ENCODE measurements around the gene ZNF335. TPM values are rescaled to one million over a fixed set of nuclear protein-coding genes. Genes with fewer than 3 reads are reported as not detected.
A peak's percentile ranks its signal among the peaks of the same experiment; 100 is the strongest.
"Not testable (repeated sequence)": the region's sequence is repeated elsewhere in the genome, so short reads cannot be mapped to it uniquely, and the experiment has no call there.

The ZNF335 gene
- total RNA-seq, 2 experiments from 2014 or later = 33.1 to 34.5 TPM

DNA sequence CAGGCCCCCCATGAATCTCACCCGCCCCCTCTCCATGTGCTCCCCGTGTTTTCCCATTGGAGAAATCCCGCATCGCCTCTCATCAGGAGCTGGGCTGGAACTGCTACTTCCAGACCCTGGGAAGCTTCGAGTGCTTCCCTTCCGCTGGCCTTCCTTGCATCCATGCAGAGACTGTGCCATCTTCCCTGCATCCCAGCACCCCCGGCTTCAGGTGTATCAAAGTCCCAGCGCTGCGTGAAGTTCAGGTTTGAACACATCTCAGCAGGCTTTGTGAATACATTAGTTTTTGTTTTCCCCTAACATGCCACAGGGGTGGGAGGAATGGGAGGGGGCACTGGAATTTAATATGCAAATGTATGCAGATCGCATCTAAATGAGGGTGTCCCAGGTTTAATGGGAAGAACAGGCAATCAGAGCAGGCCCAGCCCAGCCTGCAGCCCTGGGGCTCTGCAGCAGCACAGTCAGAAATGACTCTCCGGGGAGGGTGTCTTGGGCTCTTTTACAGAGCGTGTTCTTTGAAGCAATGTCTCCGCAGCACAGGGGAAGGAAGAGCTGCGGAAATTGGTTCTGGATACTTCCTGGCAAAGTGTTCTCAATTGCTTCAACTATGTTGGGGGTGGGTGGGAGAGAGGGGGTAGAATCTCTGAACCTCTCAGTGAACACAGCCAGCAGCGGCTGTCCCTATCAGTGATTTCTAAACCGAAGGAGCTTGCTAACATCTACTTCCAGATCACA lies 28.4 kb upstream of the ZNF335 start:
- Mint-ChIP-seq H3K36me3 (ENCODE audit: low read depth) (no peaks in the 10 kb centered on the region), H3K27me3 (ENCODE audit: low read depth) (peaks cover 19% of the 10 kb centered on the region), H3K9me3 (ENCODE audit: insufficient read depth) (no peaks in the 10 kb centered on the region), H3K4me3 (peak overlapping the region; percentile 6), H3K4me1 (ENCODE audit: low read depth) (peaks cover 70% of the 10 kb centered on the region), H3K27ac (peak overlapping the region; percentile 37)
- CTCF ChIA-PET = interaction anchor here (2.6 to 8.0 kb wide), 4 partner anchors 13 to 30 kb away, joined by 7 to 83 read pairs (median 32); partner anchors contain the start of gene ZNF335
- ATAC-seq = peak; percentile 50
- DNase-seq = peak; percentile 46
- POLR2A ChIA-PET = interaction anchor here (0.6 to 1.5 kb wide), 3 partner anchors 18 to 30 kb away, joined by 3 to 4 read pairs (median 4); partner anchors contain the start of gene ZNF335

DNA sequence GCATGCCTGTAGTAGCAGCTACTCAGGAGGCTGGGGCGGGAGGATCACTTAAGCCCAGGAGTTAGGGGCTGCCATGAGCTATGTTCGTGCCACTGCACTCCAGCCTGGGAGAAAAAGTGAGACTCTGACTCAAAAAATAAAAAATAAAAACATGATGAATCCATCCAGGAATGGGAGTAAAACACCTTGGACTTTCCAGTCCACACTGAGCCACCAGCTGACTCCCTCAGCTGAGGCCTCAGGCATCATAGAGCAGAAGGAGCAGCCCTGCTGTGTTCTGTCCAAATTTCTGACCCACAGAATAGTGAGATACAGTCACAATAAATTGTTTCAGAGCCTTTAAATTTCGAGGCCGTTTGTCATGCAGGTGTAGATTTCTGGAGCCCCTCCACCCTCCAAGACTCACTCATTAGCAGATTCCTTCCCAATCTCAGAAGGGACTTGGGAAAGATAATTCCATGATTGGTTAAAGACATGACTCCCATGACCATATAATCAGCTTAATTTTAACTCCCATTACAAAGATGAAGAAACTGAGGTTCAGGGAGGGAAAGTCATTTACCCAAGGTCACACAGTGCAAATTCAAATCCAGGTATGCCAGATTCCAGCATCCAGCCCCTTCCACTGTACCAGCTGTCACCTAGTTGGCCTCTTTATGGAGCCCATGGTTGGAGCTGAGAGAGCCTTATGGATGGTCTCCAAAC lies 27.7 kb upstream of the ZNF335 start:
- peaks cover 18% of the 10 kb centered on the region for H3K27me3 Mint-ChIP-seq (ENCODE audit: low read depth)
- no peaks in the 10 kb centered on the region for H3K36me3 Mint-ChIP-seq (ENCODE audit: low read depth)
- no peak overlapping the region for H3K27ac Mint-ChIP-seq
- ChIA-PET CTCF (interaction anchor here (0.7 to 8.0 kb wide), 6 partner anchors 13 to 201 kb away, joined by 3 to 83 read pairs (median 15); partner anchors contain the start of gene ZNF335), POLR2A (interaction anchor here (0.6 to 1.5 kb wide), 2 partner anchors 13 to 29 kb away, joined by 3 to 4 read pairs; no protein-coding TSS in a partner anchor)
- no peaks in the 10 kb centered on the region for H3K9me3 Mint-ChIP-seq (ENCODE audit: insufficient read depth)
- no peak for DNase-seq
- no peak for ATAC-seq
- no peak overlapping the region for H3K4me3 Mint-ChIP-seq
- H3K4me1 Mint-ChIP-seq (ENCODE audit: low read depth) = peaks cover 70% of the 10 kb centered on the region

GRCh38 chr20:45998761-45999160 lies 26.8 kb upstream of the ZNF335 start:
- CTCF ChIA-PET = interaction anchor here (1.7 to 8.0 kb wide), 5 partner anchors 12 to 200 kb away, joined by 4 to 83 read pairs (median 23); partner anchors contain the start of gene ZNF335
- peaks cover 15% of the 10 kb centered on the region for H3K27me3 Mint-ChIP-seq (ENCODE audit: low read depth)
- H3K36me3 Mint-ChIP-seq (ENCODE audit: low read depth) = no peaks in the 10 kb centered on the region
- peaks cover 62% of the 10 kb centered on the region for H3K4me1 Mint-ChIP-seq (ENCODE audit: low read depth)
- DNase-seq = peak; percentile 38
- H3K9me3 Mint-ChIP-seq (ENCODE audit: insufficient read depth) = no peaks in the 10 kb centered on the region
- H3K4me3 Mint-ChIP-seq = no peak overlapping the region
- peak; percentile 61 for ATAC-seq
- POLR2A ChIA-PET = interaction anchor here (0.6 kb wide), 1 partner anchor 12 kb away, joined by 3 read pairs; no protein-coding TSS in a partner anchor
- H3K27ac Mint-ChIP-seq = peak overlapping the region; percentile 0

- DNase-seq (no peak), ATAC-seq (no peak)
- POLR2A ChIA-PET = no interaction called here
- Mint-ChIP-seq H3K4me1 (ENCODE audit: low read depth) (peaks cover 58% of the 10 kb centered on the region), H3K36me3 (ENCODE audit: low read depth) (no peaks in the 10 kb centered on the region), H3K9me3 (ENCODE audit: insufficient read depth) (no peaks in the 10 kb centered on the region), H3K27ac (peak overlapping the region; percentile 33), H3K4me3 (no peak overlapping the region), H3K27me3 (ENCODE audit: low read depth) (peaks cover 12% of the 10 kb centered on the region)
- CTCF ChIA-PET = interaction anchor here (1.7 to 8.0 kb wide), 5 partner anchors 11 to 199 kb away, joined by 4 to 83 read pairs (median 23); partner anchors contain the start of gene ZNF335
These were observed 26.3 kb upstream of the ZNF335 start for GRCh38 chr20:45998337-45998736.

DNA sequence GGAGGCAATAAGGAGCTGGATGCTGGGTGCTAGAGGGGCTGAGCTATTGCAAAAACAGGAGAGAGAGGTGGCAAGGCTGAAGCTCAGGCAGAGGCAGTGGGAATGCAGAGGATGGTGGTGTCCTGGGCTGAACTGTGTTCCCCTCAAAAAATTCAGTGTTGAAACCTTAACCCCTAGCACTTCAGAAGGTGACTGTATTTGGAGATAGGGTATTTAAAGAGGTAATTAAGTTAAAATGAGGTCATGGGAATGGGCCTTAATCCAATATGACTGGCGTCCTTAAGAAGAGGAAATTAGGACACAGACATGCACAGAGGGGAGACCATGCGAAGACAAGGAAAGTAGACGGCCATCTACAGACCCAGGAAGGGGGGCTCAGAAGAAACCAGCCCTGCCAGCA lies 25.2 kb upstream of the ZNF335 start:
- POLR2A ChIA-PET = no interaction called here
- no peak overlapping the region for H3K4me3 Mint-ChIP-seq
- H3K9me3 Mint-ChIP-seq (ENCODE audit: insufficient read depth) = no peaks in the 10 kb centered on the region
- CTCF ChIA-PET = interaction anchor here (0.7 to 8.0 kb wide), 5 partner anchors 10 to 117 kb away, joined by 3 to 83 read pairs (median 3); no protein-coding TSS in a partner anchor
- no peak overlapping the region for H3K27ac Mint-ChIP-seq
- no peak for ATAC-seq
- no peaks in the 10 kb centered on the region for H3K36me3 Mint-ChIP-seq (ENCODE audit: low read depth)
- no peak for DNase-seq
- H3K27me3 Mint-ChIP-seq (ENCODE audit: low read depth) = peaks cover 13% of the 10 kb centered on the region
- H3K4me1 Mint-ChIP-seq (ENCODE audit: low read depth) = peaks cover 57% of the 10 kb centered on the region

DNA sequence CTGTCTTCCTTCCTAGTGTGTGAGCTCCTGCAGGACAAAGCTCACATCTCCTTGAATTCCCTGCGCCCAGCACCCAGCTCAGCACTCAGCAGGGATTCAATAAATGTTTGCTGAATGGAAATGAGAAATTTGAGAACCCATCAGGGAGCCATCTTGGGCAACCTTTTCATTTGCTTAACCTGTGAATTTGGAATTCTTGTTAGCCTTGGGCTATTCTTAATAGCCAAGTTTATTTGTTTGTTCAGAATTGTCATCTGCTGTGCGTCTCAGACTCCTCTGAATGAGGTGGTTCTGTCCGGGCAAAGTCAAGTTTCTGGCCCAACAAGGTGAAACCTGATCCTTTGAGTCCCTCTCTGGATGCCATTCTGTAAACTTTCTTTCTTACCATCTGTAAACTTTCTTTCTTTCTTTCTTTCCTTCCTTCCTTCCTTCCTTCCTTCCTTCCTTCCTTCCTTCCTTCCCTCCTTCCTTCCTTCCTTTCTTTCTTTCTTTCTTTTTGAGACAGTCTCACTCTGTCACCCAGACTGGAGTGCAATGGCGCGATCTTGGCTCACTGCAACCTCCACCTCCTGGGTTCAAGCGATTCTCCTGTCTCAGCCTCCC lies 23.6 kb upstream of the ZNF335 start:
- Mint-ChIP-seq H3K27me3 (ENCODE audit: low read depth) (peaks cover 15% of the 10 kb centered on the region), H3K4me1 (ENCODE audit: low read depth) (peaks cover 49% of the 10 kb centered on the region)
- POLR2A ChIA-PET; DNase-seq; ATAC-seq; H3K9me3 Mint-ChIP-seq (ENCODE audit: insufficient read depth); H3K4me3 Mint-ChIP-seq; H3K27ac Mint-ChIP-seq; H3K36me3 Mint-ChIP-seq (ENCODE audit: low read depth): not testable (repeated sequence)
- CTCF ChIA-PET = interaction anchor here (0.7 to 8.0 kb wide), 5 partner anchors 8 to 26 kb away, joined by 3 to 83 read pairs (median 5); partner anchors contain the start of gene MMP9

DNA sequence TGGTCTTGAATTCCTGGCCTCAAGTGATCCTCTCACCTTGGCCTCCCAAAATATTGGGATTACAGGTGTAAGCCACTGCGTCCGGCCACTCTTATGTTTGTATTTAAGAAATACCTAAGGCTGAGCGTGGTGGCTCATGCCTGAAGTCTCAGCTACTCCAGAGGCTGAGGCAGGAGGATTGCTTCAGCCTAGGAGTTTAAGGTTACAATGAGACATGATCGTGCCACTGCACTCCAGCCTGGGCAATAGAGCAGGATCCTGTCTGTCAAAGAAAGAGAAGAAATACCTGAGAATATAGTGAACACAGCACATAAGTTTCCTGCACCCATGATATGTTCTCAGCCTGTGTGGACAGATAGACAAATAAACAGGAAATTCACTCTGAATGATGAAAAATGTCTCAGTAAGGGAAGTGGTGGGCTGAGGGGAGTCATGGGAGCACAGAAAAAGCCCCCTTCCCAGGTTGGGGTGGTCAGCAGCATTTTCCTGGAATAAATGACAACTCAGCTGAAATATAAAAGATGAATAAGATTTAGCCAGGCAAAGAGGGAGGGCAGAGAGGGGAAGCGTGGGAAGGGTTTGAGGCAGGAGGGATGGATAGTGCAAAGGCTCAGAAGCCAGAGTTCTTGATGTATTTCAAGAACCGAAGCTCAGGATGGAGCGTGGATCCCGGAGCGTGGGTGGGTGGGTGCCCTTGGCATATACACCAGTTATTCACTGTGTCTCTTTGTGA lies 22.9 kb upstream of the ZNF335 start:
- no peaks in the 10 kb centered on the region for H3K9me3 Mint-ChIP-seq (ENCODE audit: insufficient read depth)
- CTCF ChIA-PET = interaction anchor here (0.7 to 8.0 kb wide), 4 partner anchors 8 to 14 kb away, joined by 3 to 83 read pairs (median 5); partner anchors contain the start of gene MMP9

DNA sequence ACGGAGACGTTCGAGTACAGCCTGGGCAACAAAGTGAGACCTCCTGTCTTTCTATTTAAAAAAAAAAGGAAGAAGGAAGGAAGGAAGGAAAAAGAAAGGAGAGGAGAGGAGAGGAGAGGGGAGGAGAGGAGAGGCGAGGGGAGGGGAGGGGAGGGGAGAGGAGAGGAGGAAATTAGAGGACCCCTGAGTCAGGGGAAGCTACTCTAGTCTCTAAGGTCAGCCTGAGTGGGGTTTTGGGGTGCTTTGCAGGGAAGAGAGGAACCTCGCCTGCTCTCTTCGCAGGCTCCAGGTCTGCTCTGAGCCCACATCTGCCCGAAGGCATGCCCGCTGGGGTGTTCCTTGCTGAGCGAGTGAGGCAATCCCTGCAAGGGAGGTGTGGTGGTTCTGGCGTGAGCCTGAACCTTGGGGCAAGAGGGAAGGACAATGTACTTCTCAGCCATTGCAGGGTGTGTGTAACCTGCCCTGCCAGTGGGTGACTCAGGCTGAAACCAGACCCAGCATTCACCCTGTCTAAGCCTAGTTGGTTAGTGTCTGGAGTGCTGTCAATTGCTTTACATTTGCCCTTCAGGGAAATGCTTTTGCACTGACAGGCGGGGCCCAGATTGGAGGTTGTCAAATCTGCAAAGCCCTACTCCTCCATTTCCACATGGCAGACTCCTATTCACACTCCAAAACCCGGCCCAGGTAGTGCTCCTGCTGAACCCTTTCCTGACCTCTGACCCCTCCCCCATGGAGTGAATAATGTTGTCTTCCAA lies 21.4 kb upstream of the ZNF335 start:
- CTCF ChIA-PET = interaction anchor here (0.8 to 1.4 kb wide), 2 partner anchors 18 to 23 kb away, joined by 3 read pairs; no protein-coding TSS in a partner anchor
- peak; percentile 60 for ATAC-seq
- Mint-ChIP-seq H3K4me1 (ENCODE audit: low read depth) (peaks cover 27% of the 10 kb centered on the region), H3K4me3 (no peak overlapping the region), H3K36me3 (ENCODE audit: low read depth) (no peaks in the 10 kb centered on the region), H3K27me3 (ENCODE audit: low read depth) (peaks cover 24% of the 10 kb centered on the region), H3K9me3 (ENCODE audit: insufficient read depth) (no peaks in the 10 kb centered on the region), H3K27ac (no peak overlapping the region)
- DNase-seq = no peak
- POLR2A ChIA-PET = no interaction called here

More for the DNA sequence above, 22.9 kb upstream of the ZNF335 start:
- ATAC-seq = no peak
- Mint-ChIP-seq H3K27ac (no peak overlapping the region), H3K27me3 (ENCODE audit: low read depth) (peaks cover 17% of the 10 kb centered on the region), H3K36me3 (ENCODE audit: low read depth) (no peaks in the 10 kb centered on the region), H3K4me3 (no peak overlapping the region), H3K4me1 (ENCODE audit: low read depth) (peaks cover 42% of the 10 kb centered on the region)
- POLR2A ChIA-PET = no interaction called here
- DNase-seq = no peak

- ATAC-seq = no peak
- Mint-ChIP-seq H3K27ac (no peak overlapping the region), H3K4me3 (no peak overlapping the region), H3K27me3 (ENCODE audit: low read depth) (peaks cover 32% of the 10 kb centered on the region), H3K4me1 (ENCODE audit: low read depth) (peaks cover 20% of the 10 kb centered on the region), H3K36me3 (ENCODE audit: low read depth) (no peaks in the 10 kb centered on the region), H3K9me3 (ENCODE audit: insufficient read depth) (no peaks in the 10 kb centered on the region)
- CTCF ChIA-PET = interaction anchor here (6.8 kb wide), 1 partner anchor 22 kb away, joined by 138 read pairs; no protein-coding TSS in a partner anchor
- POLR2A ChIA-PET = no interaction called here
- no peak for DNase-seq
These were observed 19.6 kb upstream of the ZNF335 start for GRCh38 chr20:45991616-45992015.

GRCh38 chr20:45988830-45989229 lies 16.8 kb upstream of the ZNF335 start:
- H3K27ac Mint-ChIP-seq; ATAC-seq; DNase-seq; H3K4me3 Mint-ChIP-seq; H3K36me3 Mint-ChIP-seq (ENCODE audit: low read depth); H3K9me3 Mint-ChIP-seq (ENCODE audit: insufficient read depth); H3K4me1 Mint-ChIP-seq (ENCODE audit: low read depth): not testable (repeated sequence)
- POLR2A ChIA-PET = interaction anchor here (1.7 kb wide), 1 partner anchor 16 kb away, joined by 5 read pairs; no protein-coding TSS in a partner anchor
- CTCF ChIA-PET = interaction anchor here (0.6 to 6.8 kb wide), 8 partner anchors 10 to 713 kb away, joined by 3 to 138 read pairs (median 14); partner anchors contain the start of gene ZNF335
- peaks cover 33% of the 10 kb centered on the region for H3K27me3 Mint-ChIP-seq (ENCODE audit: low read depth)
